ENCODE results near the gene GPS2. TPM values are rescaled to one million over a fixed set of nuclear protein-coding genes. Genes with fewer than 3 reads are reported as not detected.

The GPS2 gene
- total and polyA plus RNA-seq, 2 donors (not counting 3 experiments of a cell fraction or from before 2014, with no cell fraction given) = 51.6 to 132 TPM

DNA sequence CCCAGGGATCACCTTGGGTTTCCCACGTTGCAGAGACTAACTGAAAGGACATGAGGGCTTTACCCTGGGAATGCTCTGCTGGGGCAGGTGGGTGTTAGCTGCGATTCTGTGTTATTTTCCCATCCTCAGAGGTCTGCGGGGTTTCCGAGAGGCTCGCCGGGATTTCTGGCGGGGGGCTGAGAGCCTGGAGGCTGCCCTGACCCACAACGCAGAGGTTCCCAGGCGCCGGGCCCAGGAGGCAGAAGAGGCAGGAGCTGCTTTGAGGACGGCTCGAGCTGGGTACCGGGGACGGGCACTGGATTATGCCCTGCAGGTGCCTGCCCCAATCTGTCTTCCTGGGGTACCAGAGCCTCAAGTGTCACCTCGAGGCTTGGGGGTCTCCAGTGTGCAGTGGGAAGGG lies 28.1 kb upstream of the GPS2 start:
- DNase-seq (ENCODE audit: low read depth, low spot score) = no peak
- ChIA-PET POLR2A (no interaction called here), CTCF (interaction anchor here (1.5 to 3.8 kb wide), 3 partner anchors 18 to 297 kb away, joined by 3 to 31 read pairs (median 14); no protein-coding TSS in a partner anchor)
- H3K79me2 ChIP-seq (ENCODE audit: control insufficient read depth, insufficient read depth, low read length) = no peaks in the 10 kb centered on the region
- H2AFZ ChIP-seq (ENCODE audit: low read depth, low read length) = no peak overlapping the region
- intact Hi-C loops (cut with micrococcal nuclease) = no loop called here
- no peak overlapping the region for H3K4me3 ChIP-seq (replicated peaks in 1 of 3; ENCODE audit: insufficient read depth in 1 of 3, low read depth in 1 of 3, low read length in 3 of 3)
- no peak for TF ChIP-seq GATA2 (IDR thresholded peaks at IDR 0.05; ENCODE audit: insufficient read depth, insufficient read length, low read depth, low read length)
- no peak for TF ChIP-seq MYC (IDR thresholded peaks at IDR 0.05; ENCODE audit: low read depth, low read length)
- TF ChIP-seq EZH2 (IDR thresholded peaks at IDR 0.05; ENCODE audit: borderline replicate concordance, low read depth, low read length, severe bottlenecking) = no peak
- TF ChIP-seq, protein P1, sequence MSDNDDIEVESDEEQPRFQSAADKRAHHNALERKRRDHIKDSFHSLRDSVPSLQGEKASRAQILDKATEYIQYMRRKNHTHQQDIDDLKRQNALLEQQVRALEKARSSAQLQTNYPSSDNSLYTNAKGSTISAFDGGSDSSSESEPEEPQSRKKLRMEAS (IDR thresholded peaks at IDR 0.05; ENCODE audit: insufficient read depth, insufficient read length) = no peak
- TF ChIP-seq, protein P2, sequence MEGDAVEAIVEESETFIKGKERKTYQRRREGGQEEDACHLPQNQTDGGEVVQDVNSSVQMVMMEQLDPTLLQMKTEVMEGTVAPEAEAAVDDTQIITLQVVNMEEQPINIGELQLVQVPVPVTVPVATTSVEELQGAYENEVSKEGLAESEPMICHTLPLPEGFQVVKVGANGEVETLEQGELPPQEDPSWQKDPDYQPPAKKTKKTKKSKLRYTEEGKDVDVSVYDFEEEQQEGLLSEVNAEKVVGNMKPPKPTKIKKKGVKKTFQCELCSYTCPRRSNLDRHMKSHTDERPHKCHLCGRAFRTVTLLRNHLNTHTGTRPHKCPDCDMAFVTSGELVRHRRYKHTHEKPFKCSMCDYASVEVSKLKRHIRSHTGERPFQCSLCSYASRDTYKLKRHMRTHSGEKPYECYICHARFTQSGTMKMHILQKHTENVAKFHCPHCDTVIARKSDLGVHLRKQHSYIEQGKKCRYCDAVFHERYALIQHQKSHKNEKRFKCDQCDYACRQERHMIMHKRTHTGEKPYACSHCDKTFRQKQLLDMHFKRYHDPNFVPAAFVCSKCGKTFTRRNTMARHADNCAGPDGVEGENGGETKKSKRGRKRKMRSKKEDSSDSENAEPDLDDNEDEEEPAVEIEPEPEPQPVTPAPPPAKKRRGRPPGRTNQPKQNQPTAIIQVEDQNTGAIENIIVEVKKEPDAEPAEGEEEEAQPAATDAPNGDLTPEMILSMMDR (IDR thresholded peaks at IDR 0.05; ENCODE audit: extremely low read depth in 1 of 2, insufficient read depth in 1 of 2, low read depth in 1 of 2, low read length in 2 of 2) = no peak
- TF ChIP-seq POLR2A (IDR thresholded peaks at IDR 0.05; ENCODE audit: low read depth, low read length) = no peak
- no peak for TF ChIP-seq JUN (IDR thresholded peaks at IDR 0.05; ENCODE audit: borderline replicate concordance, insufficient read depth, insufficient read length, low read depth)
- no peak for TF ChIP-seq POLR2AphosphoS5 (IDR thresholded peaks at IDR 0.05; ENCODE audit: insufficient read depth, low read depth, low read length)
- no peak for TF ChIP-seq FOS (IDR thresholded peaks at IDR 0.05; ENCODE audit: borderline replicate concordance, insufficient read depth, low read length)
- dilution Hi-C loops (cut with MboI; ENCODE audit: extremely low pct_ligation_motif_present, low sequenced_read_pairs) = no loop called here
- no peak overlapping the region for H3K4me2 ChIP-seq (ENCODE audit: insufficient read depth, low read length)
- BruUV-seq (replicated peaks) = no TSS peak
- H3K4me1 ChIP-seq (ENCODE audit: control insufficient read depth, extremely low read depth, insufficient read depth, low read length) = no peaks in the 10 kb centered on the region
- H3K9me1 ChIP-seq (replicated peaks; ENCODE audit: control insufficient read depth, extremely low read depth, insufficient read depth, low read length) = no peaks in the 10 kb centered on the region
- H3K9ac ChIP-seq (replicated peaks; ENCODE audit: extremely low read depth, insufficient read depth, low read length) = no peak overlapping the region
- FAIRE-seq = no peak
- H4K20me1 ChIP-seq (replicated peaks; ENCODE audit: control insufficient read depth, extremely low read depth, insufficient read depth, low read length) = no peaks in the 10 kb centered on the region
- no peak overlapping the region for H3K27ac ChIP-seq (ENCODE audit: insufficient read depth, low read depth, low read length)
- no peaks in the 10 kb centered on the region for H3K27me3 ChIP-seq (ENCODE audit: control insufficient read depth in 2 of 2, insufficient read depth in 2 of 2, low read length in 2 of 2)
- H3K9me3 ChIP-seq (replicated peaks; ENCODE audit: control insufficient read depth, insufficient read depth, low read length) = no peaks in the 10 kb centered on the region
- H3K36me3 ChIP-seq (ENCODE audit: control insufficient read depth in 2 of 2, extremely low read depth in 1 of 2, insufficient read depth in 2 of 2, low read length in 2 of 2) = no peaks in the 10 kb centered on the region

Data from endothelial cell of umbilical vein (primary cell).